Breast epithelium (tissue), 4 donors: ENCODE data around the gene SPTBN1. TPM values are rescaled to one million over a fixed set of nuclear protein-coding genes. Genes with fewer than 3 reads are reported as not detected.

Source experiments
- DNase-seq, 2 donors: peaks; one replicate each; pipeline ENCODE4 v3.0.0-alpha.2; 2019; ENCODE audit warnings: low spot score in 2 of 2
- H3K27ac ChIP-seq, 2 donors: fragments of 200-600 bp; sonication (generic) in 1 of 2; one replicate each; pipeline ENCODE4 v1.5.1; 2016 to 2019; ENCODE audit warnings: mild to moderate bottlenecking in 1 of 2
- H3K27me3 ChIP-seq, 2 donors: fragments of 200-600 bp; sonication (generic) in 1 of 2; one replicate each; pipeline versions ENCODE4 v1.5.1 to v1.6.0; 2017 to 2019; ENCODE audit warnings: control low read depth in 1 of 2, mild to moderate bottlenecking in 1 of 2
- H3K36me3 ChIP-seq: fragments of 200-600 bp; one replicate; pipeline ENCODE4 v1.5.1; 2019
- H3K4me1 ChIP-seq, 2 donors: fragments of 200-600 bp; sonication (generic); one replicate each; pipeline ENCODE4 v1.5.1; 2016 to 2019; ENCODE audit warnings: control low read depth in 1 of 2
- H3K4me3 ChIP-seq, 3 donors: fragments of 200-600 bp; sonication (generic); 1 replicate in 2 of 3; 2 replicates in 1 of 3; pipeline ENCODE4 v1.5.1; 2016 to 2019; ENCODE audit warnings: mild to moderate bottlenecking in 3 of 3, moderate library complexity in 2 of 3
- H3K9me3 ChIP-seq, 2 donors: fragments of 200-600 bp; sonication (generic) in 1 of 2; one replicate each; pipeline ENCODE4 v1.5.1; 2016 to 2019; ENCODE audit warnings: control low read depth in 1 of 2
- POLR2A ChIP-seq: fragments of 450-650 bp; IDR thresholded peaks from one replicate; pipeline ENCODE4 v1.6.1; 2016; ENCODE audit warnings: antibody characterized with exemption, mild to moderate bottlenecking, moderate library complexity
- POLR2AphosphoS5 ChIP-seq, 3 donors: sonication (generic); formaldehyde crosslinking; IDR thresholded peaks; one replicate each; pipeline ENCODE4 v1.6.1; 2017; ENCODE audit warnings: antibody characterized with exemption in 3 of 3
- intact Hi-C: fragments of 100-400 bp; cut with DNase I; formaldehyde crosslinking; loops from one replicate; pipeline ENCODE4 v1.15.1; 2023; ENCODE audit warnings: low total_unique reads
- total RNA-seq, 3 donors: library from RNA; depleted of rRNA; stranded (reverse); fragments of >200 nt; gene quantifications; one replicate each; pipeline ENCODE4 v1.1.0, GENCODE V29; 2016
- TF ChIP-seq, protein P1 (sequence below), 3 donors: fragments of 450-650 bp; IDR thresholded peaks; one replicate each; pipeline ENCODE4 v1.5.1; 2016 to 2017; ENCODE audit warnings: antibody characterized with exemption in 3 of 3, mild to moderate bottlenecking in 3 of 3, moderate library complexity in 3 of 3

Gene SPTBN1
- total RNA-seq, 3 donors from 2014 or later = 223 to 1,216 (median 273) TPM

DNA sequence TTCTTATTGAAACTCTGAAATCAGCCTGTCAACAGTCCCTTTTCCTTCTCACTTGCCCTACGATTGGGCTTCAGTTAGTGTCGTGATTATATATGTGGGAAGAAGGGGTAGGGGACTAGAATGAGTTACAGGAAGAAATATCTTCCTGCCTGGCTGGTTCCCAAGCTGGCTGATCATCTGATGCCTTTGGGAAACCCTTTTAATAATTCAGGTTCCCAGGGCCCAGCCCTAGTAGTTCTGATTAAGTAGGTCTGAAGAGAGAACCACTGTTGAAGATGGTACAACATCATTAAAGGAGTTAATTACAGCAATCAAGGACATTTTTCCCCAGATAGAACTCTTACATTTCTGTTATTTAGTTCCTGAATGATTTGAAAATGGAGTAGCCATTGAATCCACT is 157.3 kb downstream of the SPTBN1 start:
- no peak for DNase-seq
- Histone ChIP-seq H3K4me3 (no peak overlapping the region), H3K36me3 (peaks cover 6% of the 10 kb centered on the region), H3K9me3 (no peaks in the 10 kb centered on the region), H3K4me1 (no peaks in the 10 kb centered on the region), H3K27me3 (no peaks in the 10 kb centered on the region), H3K27ac (peak overlapping the region; percentile 2 to 35)
- TF ChIP-seq, protein P1, sequence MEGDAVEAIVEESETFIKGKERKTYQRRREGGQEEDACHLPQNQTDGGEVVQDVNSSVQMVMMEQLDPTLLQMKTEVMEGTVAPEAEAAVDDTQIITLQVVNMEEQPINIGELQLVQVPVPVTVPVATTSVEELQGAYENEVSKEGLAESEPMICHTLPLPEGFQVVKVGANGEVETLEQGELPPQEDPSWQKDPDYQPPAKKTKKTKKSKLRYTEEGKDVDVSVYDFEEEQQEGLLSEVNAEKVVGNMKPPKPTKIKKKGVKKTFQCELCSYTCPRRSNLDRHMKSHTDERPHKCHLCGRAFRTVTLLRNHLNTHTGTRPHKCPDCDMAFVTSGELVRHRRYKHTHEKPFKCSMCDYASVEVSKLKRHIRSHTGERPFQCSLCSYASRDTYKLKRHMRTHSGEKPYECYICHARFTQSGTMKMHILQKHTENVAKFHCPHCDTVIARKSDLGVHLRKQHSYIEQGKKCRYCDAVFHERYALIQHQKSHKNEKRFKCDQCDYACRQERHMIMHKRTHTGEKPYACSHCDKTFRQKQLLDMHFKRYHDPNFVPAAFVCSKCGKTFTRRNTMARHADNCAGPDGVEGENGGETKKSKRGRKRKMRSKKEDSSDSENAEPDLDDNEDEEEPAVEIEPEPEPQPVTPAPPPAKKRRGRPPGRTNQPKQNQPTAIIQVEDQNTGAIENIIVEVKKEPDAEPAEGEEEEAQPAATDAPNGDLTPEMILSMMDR (IDR thresholded peaks at IDR 0.05) = no peak
- no peak for TF ChIP-seq POLR2AphosphoS5 (IDR thresholded peaks at IDR 0.05)
- no peak for TF ChIP-seq POLR2A
- intact Hi-C loops = no loop called here

DNA sequence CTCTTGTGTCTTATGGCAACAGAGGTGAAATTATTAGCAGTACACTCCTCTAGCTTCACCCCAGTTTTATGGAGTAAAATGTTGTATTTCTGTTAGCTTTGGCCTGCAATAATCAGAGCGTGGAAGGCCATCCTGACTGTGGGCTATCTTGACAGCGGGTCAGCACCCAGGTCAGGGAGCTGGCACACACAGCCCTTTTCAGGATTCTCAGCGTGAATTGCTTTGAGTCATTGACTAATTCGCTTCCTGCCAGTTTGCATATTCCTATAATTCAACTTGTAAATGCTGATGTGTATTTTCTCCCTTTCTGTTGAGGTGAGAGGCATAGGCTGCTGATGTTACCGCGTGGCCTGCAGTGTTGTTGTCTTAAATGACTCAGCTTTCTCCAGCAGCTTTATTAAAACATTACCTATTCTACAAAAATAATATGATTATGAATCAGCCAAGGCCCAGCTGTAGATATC is 157.7 kb downstream of the SPTBN1 start:
- intact Hi-C loops = no loop called here
- Histone ChIP-seq H3K9me3 (no peaks in the 10 kb centered on the region), H3K4me3 (no peak overlapping the region), H3K4me1 (peaks cover 0 to 3% of the 10 kb centered on the region in 2 donors), H3K27me3 (no peaks in the 10 kb centered on the region), H3K27ac (peak overlapping the region; percentile 8 to 16), H3K36me3 (peaks cover 6% of the 10 kb centered on the region)
- TF ChIP-seq POLR2AphosphoS5 (IDR thresholded peaks at IDR 0.05) = no peak
- TF ChIP-seq, protein P1 (IDR thresholded peaks at IDR 0.05) = no peak
- no peak for TF ChIP-seq POLR2A
- DNase-seq = no peak

DNA sequence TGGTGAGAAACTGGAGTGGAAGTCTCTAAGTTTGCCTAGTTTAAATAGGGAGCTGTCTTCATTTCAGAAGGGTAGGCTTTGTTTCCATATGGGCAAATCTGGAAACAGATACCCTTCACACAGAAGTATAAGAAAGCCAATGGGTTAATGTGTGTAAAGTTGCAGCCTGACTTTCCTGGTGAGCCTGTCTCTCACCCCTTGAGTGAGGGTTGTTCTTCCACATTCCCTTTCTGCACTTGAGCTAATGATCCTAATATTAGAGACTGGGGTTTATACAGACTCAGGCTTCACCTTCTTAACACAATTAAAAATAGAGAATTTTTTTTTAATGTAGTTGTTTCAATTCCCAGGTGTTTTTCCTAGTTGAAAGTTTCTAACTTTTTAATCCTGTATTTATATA is 158.7 kb downstream of the SPTBN1 start:
- TF ChIP-seq POLR2A (no peak), POLR2AphosphoS5 (IDR thresholded peaks at IDR 0.05) (no peak)
- TF ChIP-seq, protein P1 (IDR thresholded peaks at IDR 0.05) = no peak
- Histone ChIP-seq H3K36me3 (peaks cover 6% of the 10 kb centered on the region), H3K27ac (no peak overlapping the region), H3K4me3 (no peak overlapping the region), H3K4me1 (peaks cover 0 to 3% of the 10 kb centered on the region in 2 donors), H3K27me3 (no peaks in the 10 kb centered on the region), H3K9me3 (no peaks in the 10 kb centered on the region)
- intact Hi-C loops = no loop called here
- DNase-seq = no peak

DNA sequence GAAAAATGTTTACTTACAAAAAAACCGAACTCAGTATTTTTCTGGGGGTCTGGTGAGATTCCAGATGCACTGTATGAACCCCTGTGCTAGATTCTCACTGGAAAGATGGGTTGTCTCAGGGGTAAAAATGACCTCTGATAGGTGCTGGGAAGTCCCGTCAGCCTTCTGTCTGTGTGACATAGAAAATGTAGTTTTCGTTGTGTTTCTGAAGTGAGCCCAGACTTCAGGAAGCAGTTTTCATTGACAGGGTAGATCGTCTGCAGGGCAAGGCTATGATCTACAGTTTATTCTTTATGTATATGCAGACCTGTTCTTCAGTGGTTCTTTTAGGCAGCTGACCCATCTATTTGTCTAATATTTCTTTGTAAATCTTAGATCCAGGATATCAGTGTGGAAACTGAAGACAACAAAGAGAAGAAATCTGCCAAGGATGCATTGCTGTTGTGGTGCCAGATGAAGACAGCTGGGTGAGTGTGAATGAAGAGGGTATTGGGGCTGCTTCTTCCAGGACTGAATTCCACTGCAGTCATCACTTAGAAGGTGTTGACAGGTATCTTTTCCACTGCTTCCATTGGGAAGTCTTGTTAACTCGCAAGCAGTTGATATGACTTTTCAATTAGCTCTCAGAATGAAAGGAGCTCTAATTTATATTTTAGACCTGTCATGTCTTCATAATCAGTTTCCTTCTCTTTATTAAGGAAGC is 159.9 kb downstream of the SPTBN1 start:
- TF ChIP-seq, protein P1 (IDR thresholded peaks at IDR 0.05) = no peak
- no peak for TF ChIP-seq POLR2A
- no peak for TF ChIP-seq POLR2AphosphoS5 (IDR thresholded peaks at IDR 0.05)
- no peak overlapping the region for H3K27ac ChIP-seq
- H3K27me3 ChIP-seq = no peaks in the 10 kb centered on the region
- H3K36me3 ChIP-seq = peaks cover 6% of the 10 kb centered on the region
- no peak for DNase-seq
- H3K9me3 ChIP-seq = no peaks in the 10 kb centered on the region
- H3K4me3 ChIP-seq = no peak overlapping the region
- intact Hi-C loops = no loop called here
- peaks cover 0 to 3% of the 10 kb centered on the region in 2 donors for H3K4me1 ChIP-seq

DNA sequence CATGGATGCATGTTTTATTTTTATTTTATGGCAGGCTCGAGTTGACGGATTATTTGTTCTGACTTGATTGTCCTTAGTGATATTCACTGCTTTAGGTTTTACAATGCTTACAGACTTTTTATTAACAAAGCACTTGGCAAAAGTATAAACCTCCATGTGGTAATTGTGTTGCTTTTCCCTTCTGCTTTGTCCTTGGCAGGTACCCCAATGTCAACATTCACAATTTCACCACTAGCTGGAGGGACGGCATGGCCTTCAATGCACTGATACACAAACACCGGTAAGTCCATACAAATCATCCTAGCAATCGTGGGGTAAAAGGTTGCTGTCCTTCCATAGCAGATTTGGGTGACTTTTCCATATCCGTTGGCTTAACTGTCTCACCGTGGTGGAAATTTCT is 161.3 kb downstream of the SPTBN1 start:
- DNase-seq = no peak
- Histone ChIP-seq H3K36me3 (peaks cover 8% of the 10 kb centered on the region), H3K4me3 (no peak overlapping the region), H3K4me1 (peaks cover 0 to 3% of the 10 kb centered on the region in 2 donors), H3K27ac (peak overlapping the region in 1 of 2 donors; percentile 0), H3K27me3 (no peaks in the 10 kb centered on the region), H3K9me3 (no peaks in the 10 kb centered on the region)
- TF ChIP-seq POLR2A = no peak
- TF ChIP-seq, protein P1 (IDR thresholded peaks at IDR 0.05) = no peak
- TF ChIP-seq POLR2AphosphoS5 (IDR thresholded peaks at IDR 0.05) = no peak
- intact Hi-C loops = no loop called here
